Stimulated activated CD4-positive, alpha-beta T cell treated with anti-CD3 and anti-CD28 coated beads, Interleukin-12 subunit alpha, Interleukin-12 subunit beta, amount 100 ng/mL, for 24 hours (primary cell): ENCODE measurements around the gene SH2D4B.

Experiments
- DNase-seq, 2 experiments: peaks; one replicate each; pipeline ENCODE4 v3.0.0-alpha.2; 2020; ENCODE audit warnings: low read depth in 2 of 2

Gene SH2D4B

GRCh38 chr10:80633383-80633860, 95.7 kb downstream of the SH2D4B start:
- DNase-seq: no peak

GRCh38 chr10:80633910-80634309, 96.2 kb downstream of the SH2D4B start:
- no peak for DNase-seq

- no peak for DNase-seq
Observed at GRCh38 chr10:80642661-80643060, 105.0 kb downstream of the SH2D4B start.

- DNase-seq: no peak
Observed at GRCh38 chr10:80646366-80646765, 108.7 kb downstream of the SH2D4B start.

- no peak for DNase-seq
Observed at GRCh38 chr10:80647173-80647833, 109.6 kb downstream of the SH2D4B start.

GRCh38 chr10:80648106-80648505, 110.4 kb downstream of the SH2D4B start:
- DNase-seq: no peak

- no peak for DNase-seq
Observed at GRCh38 chr10:80649183-80649582, 111.5 kb downstream of the SH2D4B start.

GRCh38 chr10:80655898-80656297, 118.2 kb downstream of the SH2D4B start:
- no peak for DNase-seq

GRCh38 chr10:80658068-80658467, 120.4 kb downstream of the SH2D4B start:
- no peak for DNase-seq

- DNase-seq: no peak
Observed at GRCh38 chr10:80659289-80659688, 121.6 kb downstream of the SH2D4B start.

GRCh38 chr10:80660266-80660665, 122.6 kb downstream of the SH2D4B start:
- no peak for DNase-seq

GRCh38 chr10:80660736-80661135, 123.0 kb downstream of the SH2D4B start:
- no peak for DNase-seq

- DNase-seq: no peak
Observed at GRCh38 chr10:80661526-80661925, 123.8 kb downstream of the SH2D4B start.

GRCh38 chr10:80662429-80663261, 124.9 kb downstream of the SH2D4B start:
- peak; percentile 31 to 71 for DNase-seq

- DNase-seq: peak; percentile 2 to 62
Observed at GRCh38 chr10:80664071-80664680, 126.5 kb downstream of the SH2D4B start.

- DNase-seq: no peak
Observed at GRCh38 chr10:80669485-80669884, 131.8 kb downstream of the SH2D4B start.

GRCh38 chr10:80670774-80671173, 133.1 kb downstream of the SH2D4B start:
- DNase-seq: no peak

- no peak for DNase-seq
Observed at GRCh38 chr10:80671847-80672246, 134.1 kb downstream of the SH2D4B start.

GRCh38 chr10:80672613-80673012, 134.9 kb downstream of the SH2D4B start:
- no peak for DNase-seq

- no peak for DNase-seq
Observed at GRCh38 chr10:80674809-80675208, 137.1 kb downstream of the SH2D4B start.

GRCh38 chr10:80681142-80681541, 143.4 kb downstream of the SH2D4B start:
- DNase-seq: no peak

- DNase-seq: no peak
Observed at GRCh38 chr10:80684259-80684658, 146.6 kb downstream of the SH2D4B start.

GRCh38 chr10:80685355-80685754, 147.7 kb downstream of the SH2D4B start:
- DNase-seq: no peak
